Bronchial epithelial cell (primary cell): ENCODE measurements around the gene TULP4. TPM values are rescaled to one million over a fixed set of nuclear protein-coding genes. Genes with fewer than 3 reads are reported as not detected.

Experiments
- DNase-seq: peaks from one replicate; pipeline ENCODE4 v3.0.0-alpha.2; 2010; ENCODE audit warnings: low read depth
- FAIRE-seq: peaks from 2 replicates; lab custom pipeline; 2011; peaks lifted over from hg19 to GRCh38; lab: Jason Lieb, UNC
- H3K27me3 ChIP-seq: 2 replicates; pipeline ENCODE4 v1.5.1; 2011; ENCODE audit warnings: low read length; ENCODE audit not compliant: control insufficient read depth, insufficient read depth
- H3K36me3 ChIP-seq: 2 replicates; pipeline ENCODE4 v1.5.1; 2011; ENCODE audit warnings: low read length; ENCODE audit not compliant: control insufficient read depth, insufficient read depth
- H3K4me3 ChIP-seq: 2 replicates; pipeline ENCODE4 v1.5.1; 2011; ENCODE audit warnings: mild to moderate bottlenecking, low read depth, low read length, control low read depth
- total RNA-seq: library from RNA; depleted of rRNA; stranded (reverse); fragments of >200 nt; gene quantifications from 2 replicates; pipeline ENCODE4 v1.2.1, GENCODE V29; 2014
- TF ChIP-seq, protein P1 (sequence below): IDR thresholded peaks from 2 replicates; pipeline ENCODE4 v1.5.1; 2011; ENCODE audit warnings: mild to moderate bottlenecking, moderate library complexity, low read length, control low read depth, inconsistent platforms; ENCODE audit not compliant: insufficient read depth, severe bottlenecking

TULP4 gene
- total RNA-seq, 1 donor from 2014 or later: 127 TPM

DNA sequence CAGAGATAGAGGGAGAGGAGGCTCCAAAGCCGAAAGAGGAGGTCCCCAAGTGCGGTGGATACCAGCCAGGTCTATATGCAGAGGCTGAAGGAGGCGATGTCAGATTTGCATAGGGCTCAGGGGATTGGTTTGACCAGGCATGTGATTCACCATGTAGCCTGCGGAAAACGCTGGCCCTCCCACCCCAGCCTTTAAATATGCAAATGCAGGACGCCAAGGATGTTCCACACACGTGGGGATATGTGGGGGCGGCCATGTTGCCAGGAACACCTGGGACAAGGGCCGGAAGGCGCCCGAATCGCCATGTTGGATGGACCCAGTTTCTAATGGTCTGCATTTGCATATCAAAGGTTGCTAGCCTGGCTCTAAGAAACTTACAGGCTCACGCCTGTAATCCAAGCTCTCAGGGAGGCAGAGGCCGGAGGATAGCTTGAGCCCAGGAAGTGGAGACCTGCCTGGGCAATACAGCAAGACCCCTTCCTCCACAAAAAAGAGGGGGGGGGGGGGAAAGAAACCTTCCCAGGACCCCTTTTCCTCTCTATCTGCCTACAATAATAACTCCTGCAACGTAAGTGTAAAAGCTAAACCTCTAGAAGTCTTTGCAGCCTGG lies 110.5 kb downstream of the TULP4 start:
- Histone ChIP-seq H3K36me3 (no peaks in the 10 kb centered on the region), H3K27me3 (no peaks in the 10 kb centered on the region), H3K4me3 (no peak overlapping the region)
- FAIRE-seq (no peak), DNase-seq (no peak)
- TF ChIP-seq, protein P1, sequence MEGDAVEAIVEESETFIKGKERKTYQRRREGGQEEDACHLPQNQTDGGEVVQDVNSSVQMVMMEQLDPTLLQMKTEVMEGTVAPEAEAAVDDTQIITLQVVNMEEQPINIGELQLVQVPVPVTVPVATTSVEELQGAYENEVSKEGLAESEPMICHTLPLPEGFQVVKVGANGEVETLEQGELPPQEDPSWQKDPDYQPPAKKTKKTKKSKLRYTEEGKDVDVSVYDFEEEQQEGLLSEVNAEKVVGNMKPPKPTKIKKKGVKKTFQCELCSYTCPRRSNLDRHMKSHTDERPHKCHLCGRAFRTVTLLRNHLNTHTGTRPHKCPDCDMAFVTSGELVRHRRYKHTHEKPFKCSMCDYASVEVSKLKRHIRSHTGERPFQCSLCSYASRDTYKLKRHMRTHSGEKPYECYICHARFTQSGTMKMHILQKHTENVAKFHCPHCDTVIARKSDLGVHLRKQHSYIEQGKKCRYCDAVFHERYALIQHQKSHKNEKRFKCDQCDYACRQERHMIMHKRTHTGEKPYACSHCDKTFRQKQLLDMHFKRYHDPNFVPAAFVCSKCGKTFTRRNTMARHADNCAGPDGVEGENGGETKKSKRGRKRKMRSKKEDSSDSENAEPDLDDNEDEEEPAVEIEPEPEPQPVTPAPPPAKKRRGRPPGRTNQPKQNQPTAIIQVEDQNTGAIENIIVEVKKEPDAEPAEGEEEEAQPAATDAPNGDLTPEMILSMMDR: no peak

DNA sequence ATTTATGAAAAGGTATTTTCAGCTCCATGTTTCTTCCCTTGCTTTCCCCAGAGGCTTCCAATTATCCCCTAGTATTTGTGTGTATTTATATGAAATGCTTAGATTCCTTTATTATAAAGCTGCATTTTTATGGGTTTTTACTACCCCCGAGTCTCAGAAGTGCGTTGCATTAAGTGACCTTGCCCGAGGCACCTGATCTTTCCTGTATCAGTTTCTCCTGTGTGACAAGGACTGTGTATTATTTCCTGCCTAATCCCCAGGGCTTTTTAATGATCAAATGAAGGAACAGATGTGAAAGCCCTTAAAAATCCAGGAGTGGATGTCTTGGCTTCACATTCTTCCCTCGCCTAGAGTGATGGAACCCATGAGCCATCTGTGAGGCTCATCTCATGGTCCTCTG lies 118.8 kb downstream of the TULP4 start:
- FAIRE-seq (no peak), DNase-seq (no peak)
- TF ChIP-seq, protein P1: no peak
- no peaks in the 10 kb centered on the region for H3K27me3 ChIP-seq
- H3K4me3 ChIP-seq: no peak overlapping the region
- peaks cover 2% of the 10 kb centered on the region for H3K36me3 ChIP-seq

DNA sequence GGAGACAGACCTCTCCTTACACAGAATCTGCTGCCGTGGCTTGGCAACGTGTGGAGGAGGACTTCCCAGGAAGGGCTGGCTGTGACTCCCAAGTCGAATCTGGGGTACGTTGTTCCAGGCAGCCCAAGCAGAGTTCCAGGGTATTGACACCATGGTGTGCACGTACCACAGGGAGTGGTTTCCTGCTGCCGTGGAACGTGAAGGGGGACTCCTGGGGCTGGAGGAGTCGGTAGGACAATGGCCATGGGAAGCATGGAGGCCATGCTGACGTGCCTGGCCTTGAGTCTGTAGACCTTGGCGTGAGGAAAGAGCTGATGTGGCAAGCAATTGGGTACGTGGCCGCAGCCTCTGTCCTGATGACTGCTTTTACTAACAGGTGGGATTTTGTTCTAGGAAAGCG lies 119.3 kb downstream of the TULP4 start:
- no peak for FAIRE-seq
- TF ChIP-seq, protein P1: no peak
- Histone ChIP-seq H3K4me3 (no peak overlapping the region), H3K27me3 (no peaks in the 10 kb centered on the region), H3K36me3 (peaks cover 2% of the 10 kb centered on the region)
- DNase-seq: no peak

DNA sequence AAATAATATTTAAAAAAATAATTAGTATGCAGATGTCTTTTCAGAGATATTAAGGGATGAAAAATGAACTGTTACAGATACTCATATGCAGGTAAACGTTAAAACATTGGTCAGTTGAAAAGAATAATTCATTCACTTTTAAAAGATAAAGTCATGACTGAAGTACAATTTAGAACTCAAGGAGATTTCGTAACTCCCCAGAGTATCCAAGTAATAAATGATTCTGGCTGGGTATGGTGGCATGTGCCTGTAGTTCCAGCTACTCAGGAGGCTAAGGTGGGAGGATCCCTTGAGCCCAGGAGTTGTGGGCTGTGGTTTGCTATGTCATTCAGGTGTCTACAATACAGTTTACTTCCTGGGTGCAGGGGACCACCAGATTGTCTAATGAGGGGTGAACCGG lies 125.3 kb downstream of the TULP4 start:
- FAIRE-seq (no peak), DNase-seq (no peak)
- peaks cover 2% of the 10 kb centered on the region for H3K36me3 ChIP-seq
- TF ChIP-seq, protein P1: no peak
- no peak overlapping the region for H3K4me3 ChIP-seq
- no peaks in the 10 kb centered on the region for H3K27me3 ChIP-seq

DNA sequence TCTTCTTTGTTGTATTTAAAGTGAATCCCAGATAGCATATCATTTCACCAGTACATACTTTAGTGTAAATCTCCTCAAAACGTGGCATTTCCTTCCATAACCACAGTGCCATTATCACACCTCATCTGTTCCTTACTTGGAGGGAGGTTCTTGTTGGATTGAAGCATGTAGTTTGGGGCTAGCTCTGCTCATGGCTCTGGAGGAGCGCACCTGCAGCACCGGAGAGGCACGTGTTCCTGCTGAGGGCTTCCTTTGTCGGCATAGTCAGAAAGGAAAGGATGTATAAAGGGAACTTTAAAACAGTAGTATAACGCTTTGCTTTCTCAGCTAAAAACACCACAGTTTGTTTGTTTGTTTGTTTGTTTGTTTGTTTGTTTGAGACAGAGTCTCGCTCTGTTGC lies 126.0 kb downstream of the TULP4 start:
- TF ChIP-seq, protein P1: no peak
- peaks cover 2% of the 10 kb centered on the region for H3K36me3 ChIP-seq
- DNase-seq (no peak), FAIRE-seq (no peak)
- no peaks in the 10 kb centered on the region for H3K27me3 ChIP-seq
- no peak overlapping the region for H3K4me3 ChIP-seq

DNA sequence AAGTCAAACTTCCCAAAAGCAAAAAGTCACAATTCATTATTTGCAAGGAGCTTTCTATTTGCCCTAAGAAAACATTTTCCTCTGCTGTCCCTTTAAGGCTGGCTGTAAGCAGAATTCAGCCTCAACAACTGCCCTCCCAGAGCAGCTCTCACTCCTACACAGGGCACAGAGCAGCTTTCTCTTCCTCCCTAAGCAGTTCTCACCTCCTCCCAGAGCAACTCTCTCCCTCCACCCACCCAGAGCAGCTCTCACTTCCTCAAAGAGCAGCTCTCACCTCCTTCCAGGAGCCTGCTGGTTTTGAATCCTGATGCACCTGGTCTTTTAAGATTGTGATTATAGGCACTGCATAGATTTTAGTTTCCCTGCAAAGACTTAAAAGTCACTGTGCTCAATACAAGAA lies 127.0 kb downstream of the TULP4 start:
- peaks cover 2% of the 10 kb centered on the region for H3K36me3 ChIP-seq
- TF ChIP-seq, protein P1: no peak
- DNase-seq (no peak), FAIRE-seq (no peak)
- no peaks in the 10 kb centered on the region for H3K27me3 ChIP-seq
- no peak overlapping the region for H3K4me3 ChIP-seq
